Measurements from ENCODE around the gene SCN3B.
"Not testable (repeated sequence)": the region's sequence is repeated elsewhere in the genome, so short reads cannot be mapped to it uniquely, and the experiment has no call there.

The SCN3B gene

GRCh38 chr11:123654566-123655081 lies at the start of gene SCN3B:
Gene SCN3B (minus strand): TSS chr11:123654624. CDS start chr11:123653801, 823 bp downstream.
- peak; percentile 89 for DNase-seq

GRCh38 chr11:123702696-123703095 lies 48.3 kb upstream of the SCN3B start:
- DNase-seq = no peak

GRCh38 chr11:123702139-123702538 lies 47.7 kb upstream of the SCN3B start:
- DNase-seq = no peak

GRCh38 chr11:123700772-123701171 lies 46.3 kb upstream of the SCN3B start:
- DNase-seq = no peak

GRCh38 chr11:123698546-123699127 lies 44.2 kb upstream of the SCN3B start:
- no peak for DNase-seq

- DNase-seq = no peak
Observed at GRCh38 chr11:123696183-123696582, 41.8 kb upstream of the SCN3B start.

GRCh38 chr11:123695231-123695630 lies 40.8 kb upstream of the SCN3B start:
- no peak for DNase-seq

GRCh38 chr11:123694551-123694950 lies 40.1 kb upstream of the SCN3B start:
- no peak for DNase-seq

GRCh38 chr11:123692961-123693360 lies 38.5 kb upstream of the SCN3B start:
- no peak for DNase-seq

- DNase-seq = no peak
Observed at GRCh38 chr11:123690485-123690884, 36.1 kb upstream of the SCN3B start.

- no peak for DNase-seq
Observed at GRCh38 chr11:123684601-123685000, 30.2 kb upstream of the SCN3B start.

GRCh38 chr11:123683428-123684170 lies 29.2 kb upstream of the SCN3B start:
- DNase-seq = no peak

GRCh38 chr11:123682696-123683410 lies 28.4 kb upstream of the SCN3B start:
- no peak for DNase-seq

GRCh38 chr11:123681030-123681429 lies 26.6 kb upstream of the SCN3B start:
- DNase-seq = no peak

- DNase-seq = no peak
Observed at GRCh38 chr11:123678246-123678645, 23.8 kb upstream of the SCN3B start.

GRCh38 chr11:123677510-123677909 lies 23.1 kb upstream of the SCN3B start:
- DNase-seq = no peak

- no peak for DNase-seq
Observed at GRCh38 chr11:123674297-123674696, 19.9 kb upstream of the SCN3B start.

GRCh38 chr11:123672568-123672967 lies 18.1 kb upstream of the SCN3B start:
- no peak for DNase-seq

- DNase-seq = no peak
Observed at GRCh38 chr11:123671534-123671933, 17.1 kb upstream of the SCN3B start.

- no peak for DNase-seq
Observed at GRCh38 chr11:123670081-123670480, 15.7 kb upstream of the SCN3B start.

GRCh38 chr11:123665306-123665705 lies 10.9 kb upstream of the SCN3B start:
- no peak for DNase-seq

- DNase-seq = not testable (repeated sequence)
Observed at GRCh38 chr11:123659965-123660364, 5.5 kb upstream of the SCN3B start.

GRCh38 chr11:123659311-123659710 lies 4.9 kb upstream of the SCN3B start:
- DNase-seq = no peak

All from NCI-H774 (cell line).